ENCODE data around the gene STUB1.
"Not testable (repeated sequence)": the region's sequence is repeated elsewhere in the genome, so short reads cannot be mapped to it uniquely, and the experiment has no call there.

STUB1 gene

GRCh38 chr16:678858-679813 is 1.1 kb upstream of the STUB1 start:
- peak; percentile 69 for DNase-seq

- no peak for DNase-seq
Measured at GRCh38 chr16:680625-680945, 375 bp downstream of the STUB1 start.

DNA sequence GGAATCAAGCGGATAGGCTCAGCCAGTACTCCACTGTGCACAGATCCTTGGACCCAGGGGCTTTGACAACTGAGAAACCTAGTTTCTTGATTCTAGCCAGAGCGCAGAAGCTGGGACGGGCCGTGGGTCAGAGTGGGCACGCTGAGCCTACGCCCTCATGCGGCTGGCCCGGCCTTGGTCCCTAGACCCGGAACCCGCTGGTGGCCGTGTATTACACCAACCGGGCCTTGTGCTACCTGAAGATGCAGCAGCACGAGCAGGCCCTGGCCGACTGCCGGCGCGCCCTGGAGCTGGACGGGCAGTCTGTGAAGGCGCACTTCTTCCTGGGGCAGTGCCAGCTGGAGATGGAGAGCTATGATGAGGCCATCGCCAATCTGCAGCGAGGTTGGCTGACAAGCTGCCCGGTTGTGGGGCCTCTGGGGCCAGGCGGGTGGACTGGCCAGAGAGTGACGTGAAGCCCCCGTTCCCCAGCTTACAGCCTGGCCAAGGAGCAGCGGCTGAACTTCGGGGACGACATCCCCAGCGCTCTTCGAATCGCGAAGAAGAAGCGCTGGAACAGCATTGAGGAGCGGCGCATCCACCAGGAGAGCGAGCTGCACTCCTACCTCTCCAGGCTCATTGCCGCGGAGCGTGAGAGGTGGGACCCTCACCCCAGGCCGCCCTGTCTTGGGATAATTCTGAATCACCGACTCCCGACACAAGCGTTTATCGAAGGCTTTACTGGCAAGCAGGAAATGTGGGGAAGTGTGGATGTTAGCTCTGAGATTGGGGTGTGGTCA is 946 bp downstream of the STUB1 start:
- DNase-seq, result peak; percentile 14

DNA sequence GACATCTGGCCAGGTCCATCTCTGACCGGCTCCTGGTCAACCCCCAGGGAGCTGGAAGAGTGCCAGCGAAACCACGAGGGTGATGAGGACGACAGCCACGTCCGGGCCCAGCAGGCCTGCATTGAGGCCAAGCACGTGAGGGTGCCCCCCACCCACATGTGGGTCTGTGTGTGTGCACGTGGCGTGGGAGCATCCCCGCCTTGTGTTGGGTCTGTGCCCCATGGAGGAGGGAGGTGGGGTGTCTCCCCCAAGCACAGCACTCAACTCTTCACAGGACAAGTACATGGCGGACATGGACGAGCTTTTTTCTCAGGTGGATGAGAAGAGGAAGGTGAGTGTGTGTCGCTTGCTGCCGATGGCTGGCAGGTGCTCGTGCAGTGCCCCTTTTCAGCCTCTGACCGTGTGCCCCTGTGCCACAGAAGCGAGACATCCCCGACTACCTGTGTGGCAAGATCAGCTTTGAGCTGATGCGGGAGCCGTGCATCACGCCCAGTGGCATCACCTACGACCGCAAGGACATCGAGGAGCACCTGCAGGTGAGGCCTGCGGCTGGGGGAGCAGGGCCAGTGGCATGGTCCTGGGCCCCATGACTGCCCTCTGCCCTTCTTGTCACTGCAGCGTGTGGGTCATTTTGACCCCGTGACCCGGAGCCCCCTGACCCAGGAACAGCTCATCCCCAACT is 1.7 kb downstream of the STUB1 start:
- DNase-seq, result no peak

DNA sequence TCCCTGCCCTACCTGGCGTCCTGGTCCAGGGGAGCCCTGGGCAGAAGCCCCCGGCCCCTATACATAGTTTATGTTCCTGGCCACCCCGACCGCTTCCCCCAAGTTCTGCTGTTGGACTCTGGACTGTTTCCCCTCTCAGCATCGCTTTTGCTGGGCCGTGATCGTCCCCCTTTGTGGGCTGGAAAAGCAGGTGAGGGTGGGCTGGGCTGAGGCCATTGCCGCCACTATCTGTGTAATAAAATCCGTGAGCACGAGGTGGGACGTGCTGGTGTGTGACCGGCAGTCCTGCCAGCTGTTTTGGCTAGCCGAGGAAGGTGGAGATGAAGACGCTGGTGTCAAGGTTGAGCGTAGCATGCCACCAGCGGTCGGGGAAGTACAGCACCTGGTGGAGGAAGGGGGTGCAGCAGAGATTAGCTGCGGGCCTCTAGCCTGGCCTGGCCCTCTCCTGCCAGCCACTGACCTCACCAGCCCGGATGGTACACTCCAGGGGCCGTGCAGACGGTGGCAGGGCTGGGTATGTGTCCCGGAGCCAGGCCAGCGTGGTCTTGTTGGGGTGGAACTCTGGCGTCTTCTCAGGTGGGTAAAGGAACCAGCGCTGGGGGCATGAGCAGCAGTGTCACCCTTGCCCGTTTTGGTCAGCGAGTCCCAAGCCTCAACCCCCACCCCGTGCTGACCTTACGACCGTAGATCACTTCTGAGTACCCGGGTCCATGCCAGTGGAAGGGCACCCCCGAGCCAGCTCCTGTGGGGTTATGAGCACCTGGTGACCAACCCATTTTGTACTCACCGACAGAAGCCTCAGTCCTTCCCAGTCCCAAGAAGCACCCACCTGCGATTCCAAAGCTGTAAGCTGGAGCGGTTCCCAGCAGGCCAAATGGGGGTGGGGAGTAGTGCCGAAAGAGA is 2.5 kb downstream of the STUB1 start:
- no peak for DNase-seq

GRCh38 chr16:683396-684070 is 3.3 kb downstream of the STUB1 start:
- no peak for DNase-seq

- peak; percentile 96 for DNase-seq
Measured at GRCh38 chr16:684071-684794, 4.0 kb downstream of the STUB1 start, which contains the start of gene JMJD8. Gene JMJD8, minus strand, starts transcription at chr16:684334. Its CDS starts 15 bp downstream, at chr16:684319.

GRCh38 chr16:684961-685696 is 4.9 kb downstream of the STUB1 start:
- DNase-seq, result no peak

- peak; percentile 45 for DNase-seq
Measured at GRCh38 chr16:685967-686366, 5.8 kb downstream of the STUB1 start.

DNA sequence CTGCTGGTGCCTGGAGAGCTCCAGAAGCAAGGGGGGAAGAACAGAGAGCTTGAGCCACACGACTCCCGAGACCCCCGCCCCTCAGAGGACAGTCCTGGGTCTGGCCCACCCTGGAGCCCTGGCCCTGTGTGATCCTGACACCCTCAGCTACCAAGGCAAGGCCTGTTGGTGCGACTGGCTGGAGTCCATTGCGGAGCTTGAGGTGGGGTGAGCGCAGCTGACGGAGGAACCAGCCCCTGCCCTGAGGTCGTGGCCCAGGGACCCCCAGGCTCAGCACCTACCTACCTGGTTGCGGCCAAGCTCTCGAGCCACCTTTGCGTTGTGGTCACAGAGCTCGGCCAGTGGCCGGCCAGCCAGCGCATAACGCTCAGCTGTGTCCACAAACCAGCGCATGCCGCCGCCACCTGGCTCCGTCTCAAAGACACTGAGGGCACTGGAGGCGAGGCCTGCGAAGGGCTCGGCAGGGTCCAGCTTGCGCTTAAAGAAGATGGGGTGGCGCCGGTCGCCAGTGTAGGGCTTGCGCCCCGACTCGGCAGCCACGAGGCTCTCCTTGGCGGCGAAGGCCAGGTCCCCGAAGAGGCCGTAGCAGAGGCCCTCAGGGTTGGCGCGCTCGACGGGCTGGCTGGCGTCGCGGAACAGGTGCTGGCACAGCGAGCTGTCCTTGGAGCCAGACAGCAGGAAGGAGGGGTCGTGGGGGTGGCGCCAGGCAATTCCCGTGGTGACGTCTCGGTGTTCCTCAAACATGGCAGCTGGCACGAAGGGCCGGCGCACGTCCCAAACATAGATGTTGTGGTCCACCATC is 6.5 kb downstream of the STUB1 start:
- no peak for DNase-seq

GRCh38 chr16:687499-687898 is 7.3 kb downstream of the STUB1 start:
- no peak for DNase-seq

- no peak for DNase-seq
Measured at GRCh38 chr16:689175-689897, 9.1 kb downstream of the STUB1 start.

DNA sequence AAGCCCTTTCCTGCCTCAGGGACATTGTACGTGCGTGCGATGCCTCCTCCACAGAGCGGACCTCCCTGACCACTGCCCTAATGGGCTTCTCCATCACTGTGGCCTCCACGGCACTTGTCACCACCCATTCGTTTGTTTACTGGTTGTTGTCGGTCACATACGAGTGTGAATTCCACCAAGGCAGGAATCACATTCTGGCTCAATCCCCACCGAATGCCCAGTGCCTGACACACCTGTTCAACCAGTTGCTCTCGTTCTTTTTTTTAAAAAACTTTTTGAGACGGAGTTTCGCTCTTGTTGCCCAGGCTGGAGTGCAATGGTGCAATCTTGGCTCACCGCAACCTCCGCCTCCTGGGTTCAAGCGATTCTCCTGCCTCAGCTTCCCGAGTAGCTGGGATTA is 11.0 kb downstream of the STUB1 start:
- DNase-seq, result not testable (repeated sequence)

DNA sequence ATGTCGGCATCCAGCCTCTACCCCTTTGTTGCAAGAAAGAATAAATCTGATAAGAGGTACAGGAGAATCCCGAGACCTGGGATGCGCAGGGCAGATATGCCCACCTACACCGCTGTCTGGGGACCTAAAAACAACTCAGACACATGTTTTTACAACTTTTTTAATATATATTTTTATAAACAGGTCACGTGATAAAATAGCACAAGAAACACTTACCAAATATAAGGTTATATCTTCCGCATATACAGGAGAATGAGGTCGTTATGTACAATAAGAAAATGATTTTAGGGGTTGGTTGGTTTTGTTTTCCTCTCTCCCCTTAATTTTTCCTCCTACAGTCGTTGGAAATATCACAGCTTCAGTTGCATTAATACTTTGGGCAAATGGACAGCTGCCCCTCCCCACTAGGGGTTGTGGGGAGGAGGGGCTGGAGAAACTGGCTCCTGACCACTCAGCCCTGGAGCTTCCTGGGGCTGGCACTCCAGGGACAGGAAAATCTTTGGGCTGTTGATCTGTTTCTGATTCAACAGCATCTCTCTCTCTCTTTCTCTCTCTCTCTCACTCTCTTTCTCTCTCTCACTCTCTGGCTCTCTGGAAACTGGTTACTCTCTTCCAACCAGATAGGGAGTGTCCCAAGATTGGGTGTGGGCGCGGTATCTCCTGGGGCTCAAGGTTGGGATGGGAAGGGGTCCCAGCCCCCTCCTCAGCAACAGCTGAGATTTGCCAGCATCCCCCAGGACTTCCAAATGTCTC is 12.3 kb downstream of the STUB1 start:
- no peak for DNase-seq

DNA sequence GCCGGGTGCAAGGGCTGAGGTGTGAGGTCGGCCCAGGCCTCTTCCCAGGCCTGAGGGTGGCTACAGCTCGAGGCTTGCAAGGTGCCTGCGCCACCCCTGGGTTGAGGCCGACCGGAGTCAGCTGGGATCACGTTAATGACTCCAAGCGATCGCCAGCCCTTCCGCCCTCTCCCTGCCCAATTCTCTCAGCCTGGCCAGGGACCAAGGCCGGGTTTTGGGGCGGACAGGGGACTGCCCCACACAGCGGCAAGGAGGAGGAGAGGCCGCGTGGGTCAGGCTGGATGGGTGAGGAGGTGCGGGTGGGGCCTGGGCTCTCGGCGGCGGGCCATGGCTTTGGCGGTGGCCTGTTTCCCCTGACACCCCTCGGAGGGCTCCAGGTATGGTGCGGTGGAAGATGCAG is 13.2 kb downstream of the STUB1 start:
- no peak for DNase-seq

DNA sequence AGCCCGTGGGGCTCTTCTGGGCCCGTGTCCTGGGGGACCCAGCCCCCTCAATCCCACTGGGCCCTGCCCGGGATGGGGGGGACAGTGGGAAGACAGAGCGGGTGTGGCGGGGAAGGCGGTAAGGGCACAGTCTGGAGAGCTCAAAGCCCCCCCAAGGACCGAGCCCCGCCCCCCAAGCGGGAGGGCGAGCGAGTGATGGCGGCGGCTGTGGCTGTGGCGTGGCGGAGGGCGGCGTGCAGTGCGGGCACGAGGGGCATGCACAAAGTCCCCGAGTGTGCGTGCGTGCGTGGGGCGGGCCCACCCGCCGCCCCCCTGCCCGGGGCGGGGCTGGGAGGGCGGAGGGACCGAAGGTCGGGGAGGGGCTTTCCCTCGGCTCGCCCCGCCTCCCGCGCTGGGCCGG is 13.6 kb downstream of the STUB1 start:
- no peak for DNase-seq

DNA sequence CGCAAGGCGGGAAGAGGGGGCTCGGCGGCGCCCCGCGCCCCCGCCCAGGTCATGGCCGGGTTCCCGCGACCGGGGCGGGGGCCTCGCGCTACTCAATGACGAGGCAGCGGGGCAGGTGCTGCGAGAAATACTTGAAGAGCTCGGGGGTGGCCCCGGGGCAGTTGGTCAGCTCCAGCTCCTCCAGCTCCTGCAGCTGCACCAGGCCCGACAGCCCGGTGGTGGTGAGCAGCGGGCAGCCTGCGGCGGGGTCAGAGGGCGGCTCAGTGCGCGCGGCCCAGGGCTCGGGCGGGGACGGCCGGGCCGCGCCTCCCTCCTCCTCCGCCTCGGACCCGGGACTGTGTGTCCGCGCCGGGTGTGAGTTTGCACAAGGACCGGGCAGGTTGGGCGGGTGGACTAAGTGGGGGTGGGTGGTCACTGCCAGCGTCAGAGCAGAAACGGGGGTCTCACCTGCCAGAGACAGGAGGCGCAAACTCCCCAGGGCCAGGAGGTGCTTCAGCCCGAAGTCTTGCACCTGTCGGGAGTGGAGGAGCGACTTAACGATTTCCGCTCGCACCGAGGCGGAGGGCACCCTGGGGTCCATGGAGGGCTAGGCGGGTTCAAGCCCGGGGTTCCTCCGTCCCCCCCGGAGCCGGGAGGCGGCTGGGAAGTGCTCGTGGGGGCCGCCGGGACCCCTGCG is 14.1 kb downstream of the STUB1 start:
- no peak for DNase-seq
